Vagina (tissue), 2 donors: ENCODE measurements around the gene MSI2. TPM values are rescaled to one million over a fixed set of nuclear protein-coding genes. Genes with fewer than 3 reads are reported as not detected.

Experiments used
- DNase-seq, 2 donors: peaks; one replicate each; pipeline ENCODE4 v3.0.0-alpha.2; 2017; ENCODE audit errors: extremely low spot score in 2 of 2
- H3K27ac ChIP-seq: fragments of 200-600 bp; sonication (generic); one replicate; pipeline ENCODE4 v1.5.1; 2019
- H3K27me3 ChIP-seq: fragments of 200-600 bp; sonication (generic); one replicate; pipeline ENCODE4 v1.5.1; 2019
- H3K36me3 ChIP-seq, 2 donors: fragments of 200-600 bp; sonication (generic); one replicate each; pipeline ENCODE4 v1.5.1; 2017 to 2019
- H3K4me1 ChIP-seq: fragments of 200-600 bp; sonication (generic); one replicate; pipeline ENCODE4 v1.5.1; 2019
- H3K4me3 ChIP-seq, 2 donors: fragments of 200-600 bp; sonication (generic); 1 replicate in 1 of 2; 2 replicates in 1 of 2; pipeline ENCODE4 v1.5.1; 2016 to 2019
- H3K9me3 ChIP-seq: fragments of 200-600 bp; sonication (generic); one replicate; pipeline ENCODE4 v1.5.1; 2019
- POLR2A ChIP-seq, 2 donors: fragments of 450-650 bp; IDR thresholded peaks; one replicate each; pipeline ENCODE4 v1.6.1; 2017; ENCODE audit warnings: antibody characterized with exemption in 2 of 2, mild to moderate bottlenecking in 2 of 2, moderate library complexity in 2 of 2
- POLR2AphosphoS5 ChIP-seq, 2 donors: sonication (generic); formaldehyde crosslinking; IDR thresholded peaks; one replicate each; pipeline ENCODE4 v1.9.0; 2017; ENCODE audit warnings: antibody characterized with exemption in 2 of 2, mild to moderate bottlenecking in 2 of 2, low read depth in 1 of 2; ENCODE audit not compliant: insufficient read depth in 1 of 2
- intact Hi-C: fragments of 100-400 bp; cut with DNase I; formaldehyde crosslinking; loops from one replicate; pipeline ENCODE4 v1.15.1; 2023
- total RNA-seq: library from RNA; depleted of rRNA; stranded (reverse); fragments of >200 nt; gene quantifications from one replicate; pipeline ENCODE4 v1.2.3, GENCODE V29; 2016
- TF ChIP-seq, protein P1 (sequence below), 3 experiments: fragments of 450-650 bp in 2 of 3; fragments of 200-600 bp in 1 of 3; sonication (generic) in 1 of 3; IDR thresholded peaks; one replicate each; pipeline ENCODE4 v1.5.1; 2017 to 2019; ENCODE audit warnings: antibody characterized with exemption in 3 of 3, mild to moderate bottlenecking in 2 of 3, moderate library complexity in 2 of 3

Gene MSI2
- total RNA-seq, 1 donor from 2014 or later = 27.3 TPM

DNA sequence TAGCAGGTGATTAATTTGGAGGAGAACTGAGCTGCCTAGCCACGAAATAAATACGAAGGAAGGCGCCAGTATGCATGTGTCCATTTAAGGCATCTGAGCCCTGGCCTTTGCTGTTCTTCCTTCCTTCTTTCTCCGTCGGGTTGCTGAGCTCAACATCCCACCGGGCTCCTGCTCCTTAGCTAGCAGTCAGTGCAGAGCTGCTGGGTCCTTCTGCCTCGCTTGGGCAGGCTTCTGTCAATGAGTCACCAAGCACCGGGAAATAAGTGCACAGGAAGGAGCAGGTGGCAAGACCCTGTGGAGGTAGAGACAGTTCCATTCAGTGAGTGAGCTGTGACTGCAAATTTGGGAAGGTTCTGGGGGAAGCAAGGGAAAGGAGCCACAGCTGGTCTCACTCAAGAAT, 368.1 kb downstream of the MSI2 start:
- DNase-seq = no peak
- TF ChIP-seq, protein P1, sequence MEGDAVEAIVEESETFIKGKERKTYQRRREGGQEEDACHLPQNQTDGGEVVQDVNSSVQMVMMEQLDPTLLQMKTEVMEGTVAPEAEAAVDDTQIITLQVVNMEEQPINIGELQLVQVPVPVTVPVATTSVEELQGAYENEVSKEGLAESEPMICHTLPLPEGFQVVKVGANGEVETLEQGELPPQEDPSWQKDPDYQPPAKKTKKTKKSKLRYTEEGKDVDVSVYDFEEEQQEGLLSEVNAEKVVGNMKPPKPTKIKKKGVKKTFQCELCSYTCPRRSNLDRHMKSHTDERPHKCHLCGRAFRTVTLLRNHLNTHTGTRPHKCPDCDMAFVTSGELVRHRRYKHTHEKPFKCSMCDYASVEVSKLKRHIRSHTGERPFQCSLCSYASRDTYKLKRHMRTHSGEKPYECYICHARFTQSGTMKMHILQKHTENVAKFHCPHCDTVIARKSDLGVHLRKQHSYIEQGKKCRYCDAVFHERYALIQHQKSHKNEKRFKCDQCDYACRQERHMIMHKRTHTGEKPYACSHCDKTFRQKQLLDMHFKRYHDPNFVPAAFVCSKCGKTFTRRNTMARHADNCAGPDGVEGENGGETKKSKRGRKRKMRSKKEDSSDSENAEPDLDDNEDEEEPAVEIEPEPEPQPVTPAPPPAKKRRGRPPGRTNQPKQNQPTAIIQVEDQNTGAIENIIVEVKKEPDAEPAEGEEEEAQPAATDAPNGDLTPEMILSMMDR (IDR thresholded peaks at IDR 0.05) = no peak
- TF ChIP-seq POLR2A (IDR thresholded peaks at IDR 0.05) = no peak
- TF ChIP-seq POLR2AphosphoS5 (IDR thresholded peaks at IDR 0.05; ENCODE audit: insufficient read depth in 1 of 2, low read depth in 1 of 2) = no peak
- no peaks in the 10 kb centered on the region for H3K36me3 ChIP-seq
- intact Hi-C loops = no loop called here
- no peak overlapping the region for H3K4me3 ChIP-seq
- no peaks in the 10 kb centered on the region for H3K4me1 ChIP-seq
- H3K27ac ChIP-seq = no peak overlapping the region
- H3K27me3 ChIP-seq = no peaks in the 10 kb centered on the region
- no peaks in the 10 kb centered on the region for H3K9me3 ChIP-seq

GRCh38 chr17:57625511-57625910, 369.2 kb downstream of the MSI2 start:
- H3K27me3 ChIP-seq = no peaks in the 10 kb centered on the region
- no peak overlapping the region for H3K4me3 ChIP-seq
- intact Hi-C loops = no loop called here
- TF ChIP-seq POLR2AphosphoS5 (IDR thresholded peaks at IDR 0.05; ENCODE audit: insufficient read depth in 1 of 2, low read depth in 1 of 2) (no peak), POLR2A (IDR thresholded peaks at IDR 0.05) (no peak)
- TF ChIP-seq, protein P1 (IDR thresholded peaks at IDR 0.05) = no peak
- H3K4me1 ChIP-seq = no peaks in the 10 kb centered on the region
- H3K36me3 ChIP-seq = no peaks in the 10 kb centered on the region
- no peak for DNase-seq
- no peaks in the 10 kb centered on the region for H3K9me3 ChIP-seq
- no peak overlapping the region for H3K27ac ChIP-seq

GRCh38 chr17:57625957-57626356, 369.6 kb downstream of the MSI2 start:
- DNase-seq = no peak
- H3K36me3 ChIP-seq = no peaks in the 10 kb centered on the region
- H3K4me3 ChIP-seq = no peak overlapping the region
- no peaks in the 10 kb centered on the region for H3K4me1 ChIP-seq
- no peaks in the 10 kb centered on the region for H3K9me3 ChIP-seq
- TF ChIP-seq, protein P1 (IDR thresholded peaks at IDR 0.05) = no peak
- no peak for TF ChIP-seq POLR2AphosphoS5 (IDR thresholded peaks at IDR 0.05; ENCODE audit: insufficient read depth in 1 of 2, low read depth in 1 of 2)
- no peak for TF ChIP-seq POLR2A (IDR thresholded peaks at IDR 0.05)
- H3K27me3 ChIP-seq = no peaks in the 10 kb centered on the region
- intact Hi-C loops = no loop called here
- no peak overlapping the region for H3K27ac ChIP-seq

DNA sequence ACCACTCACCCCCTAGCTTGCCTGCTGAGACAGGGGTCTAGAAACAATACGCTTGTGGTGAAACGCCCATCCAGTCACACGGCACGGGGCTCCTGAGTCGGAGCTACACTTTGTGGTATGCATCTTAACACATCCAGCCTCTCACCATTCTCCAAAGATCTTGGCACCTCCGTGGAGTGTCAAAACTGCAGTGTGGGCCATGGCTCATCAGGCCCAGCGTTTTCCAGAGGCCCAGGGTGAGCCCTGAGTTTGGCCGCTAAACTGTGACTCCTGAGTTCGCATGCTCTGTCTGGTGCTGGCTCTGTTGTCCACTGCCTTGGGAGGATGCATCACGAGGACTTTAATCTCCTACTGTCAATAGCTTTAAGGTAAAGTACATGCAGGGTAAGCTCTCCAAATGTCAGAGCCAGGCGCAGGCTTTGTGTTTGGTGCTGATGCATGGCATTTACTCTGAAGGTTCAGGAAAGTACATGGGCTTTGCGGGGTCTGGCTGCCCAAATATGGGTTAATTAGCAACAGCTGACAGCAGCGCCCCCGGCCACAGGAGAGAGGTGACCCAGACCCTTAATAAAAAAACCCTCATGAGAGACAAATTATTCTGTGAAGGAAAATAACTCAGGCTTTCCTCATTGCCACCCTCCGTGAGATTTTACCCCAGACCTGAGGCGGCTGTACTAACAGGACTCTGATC, 370.3 kb downstream of the MSI2 start:
- H3K27me3 ChIP-seq = no peaks in the 10 kb centered on the region
- no peak overlapping the region for H3K27ac ChIP-seq
- intact Hi-C loops = no loop called here
- no peaks in the 10 kb centered on the region for H3K36me3 ChIP-seq
- no peak overlapping the region for H3K4me3 ChIP-seq
- H3K9me3 ChIP-seq = no peaks in the 10 kb centered on the region
- DNase-seq = no peak
- H3K4me1 ChIP-seq = no peaks in the 10 kb centered on the region
- TF ChIP-seq POLR2AphosphoS5 (IDR thresholded peaks at IDR 0.05; ENCODE audit: insufficient read depth in 1 of 2, low read depth in 1 of 2) (no peak), POLR2A (IDR thresholded peaks at IDR 0.05) (no peak)
- TF ChIP-seq, protein P1 (IDR thresholded peaks at IDR 0.05) = no peak

DNA sequence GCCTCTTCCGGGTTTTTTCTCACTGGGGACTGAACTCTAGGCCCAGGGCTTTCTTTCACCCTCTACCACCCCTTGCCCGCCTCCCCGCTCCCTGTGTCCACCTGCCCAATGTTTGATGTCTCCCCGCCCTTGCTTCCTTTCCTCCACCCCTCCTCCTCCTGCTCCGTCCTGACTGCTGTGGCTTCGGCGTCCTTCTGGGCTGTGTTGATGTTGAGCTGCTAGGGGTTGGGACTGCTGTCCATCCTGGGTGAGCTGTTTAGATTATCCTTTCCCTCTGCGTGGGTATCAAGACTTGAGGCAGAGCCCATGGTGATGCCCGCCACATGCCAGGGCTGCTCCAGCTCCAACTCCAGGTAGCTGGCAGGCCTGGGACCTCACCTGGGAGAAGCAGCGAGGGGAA, 371.3 kb downstream of the MSI2 start:
- TF ChIP-seq POLR2A (IDR thresholded peaks at IDR 0.05) = no peak
- TF ChIP-seq POLR2AphosphoS5 (IDR thresholded peaks at IDR 0.05; ENCODE audit: insufficient read depth in 1 of 2, low read depth in 1 of 2) = no peak
- TF ChIP-seq, protein P1 (IDR thresholded peaks at IDR 0.05) = no peak
- Histone ChIP-seq H3K9me3 (no peaks in the 10 kb centered on the region), H3K4me1 (no peaks in the 10 kb centered on the region), H3K4me3 (no peak overlapping the region), H3K36me3 (no peaks in the 10 kb centered on the region), H3K27ac (no peak overlapping the region), H3K27me3 (no peaks in the 10 kb centered on the region)
- no peak for DNase-seq
- intact Hi-C loops = no loop called here
